ENCODE measurements around the gene PSMG3.

The PSMG3 gene

DNA sequence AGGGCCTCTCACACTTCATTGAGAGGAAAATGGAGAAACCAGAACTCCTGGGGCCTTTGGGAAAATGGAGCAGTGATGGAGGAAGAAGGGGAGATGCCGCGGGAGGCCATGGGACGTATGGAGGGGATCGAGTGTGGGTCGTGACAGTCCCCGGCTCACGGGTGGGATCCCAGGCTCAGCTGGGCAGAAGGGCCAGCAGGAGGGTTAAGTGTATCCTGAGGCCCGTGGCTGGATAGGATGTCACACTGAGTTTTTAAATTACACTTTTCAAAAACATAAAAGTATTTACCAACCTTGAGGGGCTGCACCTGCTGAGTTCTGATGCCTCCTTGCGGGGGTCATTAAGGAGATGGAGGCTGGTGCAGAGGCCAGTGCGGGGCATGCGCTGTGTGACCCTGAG is 28.0 kb upstream of the PSMG3 start:
- TF ChIP-seq EZH2phosphoT487 (conservative IDR thresholded peaks at IDR 0.05; ENCODE audit: low read length) = no peak
- TF ChIP-seq, protein P1, sequence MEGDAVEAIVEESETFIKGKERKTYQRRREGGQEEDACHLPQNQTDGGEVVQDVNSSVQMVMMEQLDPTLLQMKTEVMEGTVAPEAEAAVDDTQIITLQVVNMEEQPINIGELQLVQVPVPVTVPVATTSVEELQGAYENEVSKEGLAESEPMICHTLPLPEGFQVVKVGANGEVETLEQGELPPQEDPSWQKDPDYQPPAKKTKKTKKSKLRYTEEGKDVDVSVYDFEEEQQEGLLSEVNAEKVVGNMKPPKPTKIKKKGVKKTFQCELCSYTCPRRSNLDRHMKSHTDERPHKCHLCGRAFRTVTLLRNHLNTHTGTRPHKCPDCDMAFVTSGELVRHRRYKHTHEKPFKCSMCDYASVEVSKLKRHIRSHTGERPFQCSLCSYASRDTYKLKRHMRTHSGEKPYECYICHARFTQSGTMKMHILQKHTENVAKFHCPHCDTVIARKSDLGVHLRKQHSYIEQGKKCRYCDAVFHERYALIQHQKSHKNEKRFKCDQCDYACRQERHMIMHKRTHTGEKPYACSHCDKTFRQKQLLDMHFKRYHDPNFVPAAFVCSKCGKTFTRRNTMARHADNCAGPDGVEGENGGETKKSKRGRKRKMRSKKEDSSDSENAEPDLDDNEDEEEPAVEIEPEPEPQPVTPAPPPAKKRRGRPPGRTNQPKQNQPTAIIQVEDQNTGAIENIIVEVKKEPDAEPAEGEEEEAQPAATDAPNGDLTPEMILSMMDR (IDR thresholded peaks at IDR 0.05; ENCODE audit: insufficient read depth, low read length, poor library complexity, severe bottlenecking) = no peak
- Histone ChIP-seq H3K27me3 (ENCODE audit: low read length) (no peaks in the 10 kb centered on the region), H3K36me3 (ENCODE audit: low read length) (no peaks in the 10 kb centered on the region), H3K4me2 (ENCODE audit: low read depth, low read length, poor library complexity, severe bottlenecking) (no peak overlapping the region), H4K20me1 (ENCODE audit: low read depth, low read length) (no peaks in the 10 kb centered on the region), H3K9me3 (ENCODE audit: insufficient read depth, low read length) (no peaks in the 10 kb centered on the region), H3K4me3 (ENCODE audit: insufficient read depth, low read length, poor library complexity, severe bottlenecking) (no peak overlapping the region), H3K9ac (ENCODE audit: low read length) (no peak overlapping the region), H3K9me2 (replicated peaks; ENCODE audit: insufficient read depth, low read length) (no peaks in the 10 kb centered on the region), H2AFZ (ENCODE audit: low read depth, low read length, severe bottlenecking) (no peak overlapping the region), H3F3A (ENCODE audit: insufficient read depth) (no peaks in the 10 kb centered on the region), H3K27ac (ENCODE audit: low read depth, low read length) (no peak overlapping the region), H3K79me2 (ENCODE audit: insufficient read depth, low read length) (no peaks in the 10 kb centered on the region)

DNA sequence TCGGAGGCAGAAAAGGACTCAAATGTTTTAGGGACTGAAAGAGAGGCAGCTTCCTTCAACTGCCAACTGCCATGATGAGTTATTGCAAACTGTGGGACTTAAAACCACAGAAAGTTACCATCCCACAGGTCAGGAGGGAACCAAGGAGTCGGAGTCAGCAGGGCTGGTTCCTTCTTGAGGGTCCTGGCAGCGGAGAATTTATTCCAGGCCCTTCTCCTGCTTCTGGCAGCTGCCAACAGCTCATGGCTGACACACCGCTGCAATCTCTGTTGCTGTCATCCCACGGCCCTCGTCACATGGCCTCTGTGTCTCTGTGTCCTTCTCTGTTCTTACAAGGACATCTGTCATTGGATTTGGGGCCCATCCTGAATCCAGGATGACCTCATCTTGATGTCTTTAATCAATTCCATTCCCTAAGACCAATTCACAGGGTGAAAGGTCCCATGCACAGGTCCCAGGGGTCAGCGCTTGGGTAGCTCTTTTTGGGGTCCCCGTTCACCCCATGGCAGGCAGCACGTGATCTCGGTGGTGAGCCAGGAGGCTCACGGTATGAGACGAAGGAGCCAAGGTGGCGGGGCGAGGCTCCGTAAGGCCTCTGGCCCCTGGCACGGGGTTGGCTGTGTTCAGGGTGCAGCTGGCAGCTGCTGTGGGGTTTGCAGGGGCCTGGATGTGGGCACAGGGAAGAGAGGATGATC is 27.4 kb upstream of the PSMG3 start:
- H3K27me3 ChIP-seq (ENCODE audit: low read length) = no peaks in the 10 kb centered on the region
- no peak overlapping the region for H3K27ac ChIP-seq (ENCODE audit: low read depth, low read length)
- no peak overlapping the region for H3K4me2 ChIP-seq (ENCODE audit: low read depth, low read length, poor library complexity, severe bottlenecking)
- no peak overlapping the region for H2AFZ ChIP-seq (ENCODE audit: low read depth, low read length, severe bottlenecking)
- no peaks in the 10 kb centered on the region for H4K20me1 ChIP-seq (ENCODE audit: low read depth, low read length)
- no peaks in the 10 kb centered on the region for H3K79me2 ChIP-seq (ENCODE audit: insufficient read depth, low read length)
- H3K4me3 ChIP-seq (ENCODE audit: insufficient read depth, low read length, poor library complexity, severe bottlenecking) = no peak overlapping the region
- no peak overlapping the region for H3K9ac ChIP-seq (ENCODE audit: low read length)
- no peaks in the 10 kb centered on the region for H3K36me3 ChIP-seq (ENCODE audit: low read length)
- no peak for TF ChIP-seq EZH2phosphoT487 (conservative IDR thresholded peaks at IDR 0.05; ENCODE audit: low read length)
- TF ChIP-seq, protein P1 (IDR thresholded peaks at IDR 0.05; ENCODE audit: insufficient read depth, low read length, poor library complexity, severe bottlenecking) = no peak
- H3F3A ChIP-seq (ENCODE audit: insufficient read depth) = no peaks in the 10 kb centered on the region
- H3K9me2 ChIP-seq (replicated peaks; ENCODE audit: insufficient read depth, low read length) = no peaks in the 10 kb centered on the region
- H3K9me3 ChIP-seq (ENCODE audit: insufficient read depth, low read length) = no peaks in the 10 kb centered on the region

DNA sequence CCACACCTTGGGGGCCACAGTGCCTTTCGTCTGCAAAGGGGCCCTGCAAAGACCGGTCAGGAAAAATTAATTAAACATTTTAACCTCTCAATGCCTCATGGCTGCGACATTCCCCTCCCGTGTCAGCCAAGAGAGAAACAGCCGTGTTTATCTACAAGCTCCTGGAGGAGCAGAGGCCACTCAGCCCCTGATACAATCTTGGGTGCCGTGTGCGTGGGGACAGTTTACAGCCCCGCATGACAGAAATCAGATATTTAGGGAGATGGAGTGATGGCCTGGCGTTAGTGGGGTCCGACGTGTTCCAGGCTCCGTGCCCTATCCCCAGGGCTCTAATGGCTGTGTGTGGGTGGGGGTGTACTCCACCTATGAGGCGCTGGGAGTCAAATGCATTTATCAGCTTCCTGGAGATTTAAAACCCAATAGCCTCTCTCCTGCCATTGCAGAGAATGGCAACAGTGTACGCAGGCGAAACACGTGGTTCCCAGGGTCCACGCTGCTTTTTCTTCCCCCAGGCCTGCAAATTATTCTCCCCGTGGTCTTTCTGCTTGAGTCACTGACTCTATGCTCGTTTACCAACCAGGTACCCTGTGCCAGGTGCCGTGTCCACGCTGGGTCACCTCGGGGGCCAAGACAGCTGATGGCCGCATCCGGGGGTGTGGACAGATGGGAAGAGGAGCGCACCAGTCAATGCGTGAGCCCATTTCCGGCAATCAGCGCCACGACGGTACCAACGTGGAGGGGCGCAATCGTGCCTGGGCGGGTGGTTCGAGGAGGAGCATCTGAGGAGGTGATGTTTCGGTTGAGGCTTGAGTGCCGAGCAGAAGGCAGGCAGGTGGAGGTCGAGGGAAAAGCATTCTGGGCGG is 26.6 kb upstream of the PSMG3 start:
- no peak for TF ChIP-seq EZH2phosphoT487 (conservative IDR thresholded peaks at IDR 0.05; ENCODE audit: low read length)
- TF ChIP-seq, protein P1 (IDR thresholded peaks at IDR 0.05; ENCODE audit: insufficient read depth, low read length, poor library complexity, severe bottlenecking) = no peak
- Histone ChIP-seq H3K9me2 (replicated peaks; ENCODE audit: insufficient read depth, low read length) (no peaks in the 10 kb centered on the region), H3K27me3 (ENCODE audit: low read length) (no peaks in the 10 kb centered on the region), H3K36me3 (ENCODE audit: low read length) (no peaks in the 10 kb centered on the region), H3K4me2 (ENCODE audit: low read depth, low read length, poor library complexity, severe bottlenecking) (no peak overlapping the region), H3K79me2 (ENCODE audit: insufficient read depth, low read length) (no peaks in the 10 kb centered on the region), H3K27ac (ENCODE audit: low read depth, low read length) (no peak overlapping the region), H3K9ac (ENCODE audit: low read length) (no peak overlapping the region), H2AFZ (ENCODE audit: low read depth, low read length, severe bottlenecking) (no peak overlapping the region), H3K9me3 (ENCODE audit: insufficient read depth, low read length) (no peaks in the 10 kb centered on the region), H4K20me1 (ENCODE audit: low read depth, low read length) (no peaks in the 10 kb centered on the region), H3K4me3 (ENCODE audit: insufficient read depth, low read length, poor library complexity, severe bottlenecking) (no peak overlapping the region), H3F3A (ENCODE audit: insufficient read depth) (no peaks in the 10 kb centered on the region)
